ENCODE data around the gene RNF166. TPM values are rescaled to one million over a fixed set of nuclear protein-coding genes. Genes with fewer than 3 reads are reported as not detected.
A peak's percentile ranks its signal among the peaks of the same experiment; 100 is the strongest.

RNF166 gene
- total RNA-seq, 1 experiment from 2014 or later, result 46.2 TPM

DNA sequence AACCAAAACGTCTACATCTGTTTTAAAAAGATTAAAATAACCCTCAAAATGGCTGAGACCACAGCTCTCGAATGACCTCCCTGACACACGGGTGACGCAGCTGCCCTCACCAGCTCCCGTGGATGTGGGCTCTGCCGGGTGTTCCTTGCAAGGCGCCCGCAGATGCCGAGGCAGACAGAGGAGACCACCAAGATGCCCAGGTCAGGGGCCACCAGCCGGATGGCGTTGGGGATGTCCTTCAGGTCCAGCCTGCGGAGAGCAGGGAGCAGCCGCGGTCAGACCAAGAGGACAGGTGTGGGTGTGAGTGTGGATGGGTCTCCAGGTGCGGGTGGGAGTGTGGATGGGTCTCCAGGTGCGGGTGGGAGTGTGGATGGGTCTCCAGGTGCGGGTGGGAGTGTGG is 35.2 kb upstream of the RNF166 start:
- H3K27ac Mint-ChIP-seq, result peak overlapping the region; percentile 53; the same call in 1 of the 2 replicates
- POLR2A ChIA-PET, result no interaction called here

GRCh38 chr16:88740727-88741055 is 34.5 kb upstream of the RNF166 start:
- no peaks in the 10 kb centered on the region for H3K9me3 Mint-ChIP-seq
- CTCF ChIA-PET, result no interaction called here
- no peaks in the 10 kb centered on the region for H3K27me3 Mint-ChIP-seq (ENCODE audit: low read depth)

More for the DNA sequence above, 35.2 kb upstream of the RNF166 start:
- DNase-seq (ENCODE audit: low spot score) (no peak), ATAC-seq (no peak)
- peaks cover 13% of the 10 kb centered on the region for H3K4me1 Mint-ChIP-seq
- H3K4me3 Mint-ChIP-seq, result no peak overlapping the region
- CTCF ChIA-PET, result no interaction called here
- no peaks in the 10 kb centered on the region for H3K9me3 Mint-ChIP-seq
- no peaks in the 10 kb centered on the region for H3K27me3 Mint-ChIP-seq (ENCODE audit: low read depth)
- no peaks in the 10 kb centered on the region for H3K36me3 Mint-ChIP-seq
- TF ChIP-seq GABPB1 (CRISPR knock-in tag; IDR thresholded peaks at IDR 0.05), result no peak
- TF ChIP-seq SP1 (CRISPR knock-in tag; conservative IDR thresholded peaks at IDR 0.05), result no peak
- TF ChIP-seq ZBTB21 (CRISPR knock-in tag; IDR thresholded peaks at IDR 0.05; ENCODE audit: borderline replicate concordance), result no peak
- TF ChIP-seq ZNF138 (CRISPR knock-in tag; conservative IDR thresholded peaks at IDR 0.05), result no peak

More at GRCh38 chr16:88740727-88741055, 34.5 kb upstream of the RNF166 start:
- peaks cover 10% of the 10 kb centered on the region for H3K4me1 Mint-ChIP-seq
- no peak for TF ChIP-seq TCF7 (CRISPR knock-in tag; IDR thresholded peaks at IDR 0.05; ENCODE audit: low read depth)
- TF ChIP-seq AR (CRISPR knock-in tag; IDR thresholded peaks at IDR 0.05), result no peak
- TF ChIP-seq SMAD3 (CRISPR knock-in tag; IDR thresholded peaks at IDR 0.05; ENCODE audit: borderline replicate concordance), result no peak
- no peak for TF ChIP-seq ATF6 (CRISPR knock-in tag; IDR thresholded peaks at IDR 0.05)
- no peak for TF ChIP-seq ZNF317 (CRISPR knock-in tag; IDR thresholded peaks at IDR 0.05; ENCODE audit: borderline replicate concordance, low read depth)
- TF ChIP-seq, protein P1, sequence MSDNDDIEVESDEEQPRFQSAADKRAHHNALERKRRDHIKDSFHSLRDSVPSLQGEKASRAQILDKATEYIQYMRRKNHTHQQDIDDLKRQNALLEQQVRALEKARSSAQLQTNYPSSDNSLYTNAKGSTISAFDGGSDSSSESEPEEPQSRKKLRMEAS (CRISPR knock-in tag; IDR thresholded peaks at IDR 0.05), result no peak
- no peak for TF ChIP-seq E2F1 (CRISPR knock-in tag; IDR thresholded peaks at IDR 0.05)
- no peak for TF ChIP-seq FOXP4 (CRISPR knock-in tag; IDR thresholded peaks at IDR 0.05)
- ATAC-seq (no peak), DNase-seq (ENCODE audit: low spot score) (no peak)
- POLR2A ChIA-PET, result no interaction called here
- no peak overlapping the region for H3K4me3 Mint-ChIP-seq
- H3K27ac Mint-ChIP-seq, result no peak overlapping the region
- H3K36me3 Mint-ChIP-seq, result no peaks in the 10 kb centered on the region

Data from WTC11 (cell line).